NCI-H2196 (cell line): Measurements from ENCODE around the gene FAM20C.

ENCODE experiments used
- DNase-seq: peaks from one replicate; lab custom pipeline; 2025; ENCODE audit not compliant: unreplicated experiment; lab: John Stamatoyannopoulos, UW

The FAM20C gene

DNA sequence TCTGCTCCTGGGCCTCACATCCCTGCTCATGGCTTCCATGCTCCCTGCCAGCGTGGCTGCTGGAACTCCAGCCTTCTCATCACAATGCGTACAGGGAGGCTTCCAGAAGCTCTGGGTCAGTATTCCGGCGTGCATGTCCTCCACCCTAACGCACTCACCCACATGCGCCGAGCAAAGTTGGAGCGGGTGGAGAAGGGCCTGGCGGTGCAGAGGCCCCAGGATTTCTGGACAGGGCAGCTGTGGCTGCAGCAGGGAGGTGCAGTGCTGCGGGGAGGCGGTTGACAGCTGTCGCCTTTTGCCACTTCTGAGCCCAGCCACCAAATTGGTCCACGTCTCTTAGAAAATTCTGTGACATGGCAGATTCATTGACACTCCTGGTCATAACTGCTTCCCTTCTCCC is 33.6 kb upstream of the FAM20C start:
- DNase-seq: no peak

DNA sequence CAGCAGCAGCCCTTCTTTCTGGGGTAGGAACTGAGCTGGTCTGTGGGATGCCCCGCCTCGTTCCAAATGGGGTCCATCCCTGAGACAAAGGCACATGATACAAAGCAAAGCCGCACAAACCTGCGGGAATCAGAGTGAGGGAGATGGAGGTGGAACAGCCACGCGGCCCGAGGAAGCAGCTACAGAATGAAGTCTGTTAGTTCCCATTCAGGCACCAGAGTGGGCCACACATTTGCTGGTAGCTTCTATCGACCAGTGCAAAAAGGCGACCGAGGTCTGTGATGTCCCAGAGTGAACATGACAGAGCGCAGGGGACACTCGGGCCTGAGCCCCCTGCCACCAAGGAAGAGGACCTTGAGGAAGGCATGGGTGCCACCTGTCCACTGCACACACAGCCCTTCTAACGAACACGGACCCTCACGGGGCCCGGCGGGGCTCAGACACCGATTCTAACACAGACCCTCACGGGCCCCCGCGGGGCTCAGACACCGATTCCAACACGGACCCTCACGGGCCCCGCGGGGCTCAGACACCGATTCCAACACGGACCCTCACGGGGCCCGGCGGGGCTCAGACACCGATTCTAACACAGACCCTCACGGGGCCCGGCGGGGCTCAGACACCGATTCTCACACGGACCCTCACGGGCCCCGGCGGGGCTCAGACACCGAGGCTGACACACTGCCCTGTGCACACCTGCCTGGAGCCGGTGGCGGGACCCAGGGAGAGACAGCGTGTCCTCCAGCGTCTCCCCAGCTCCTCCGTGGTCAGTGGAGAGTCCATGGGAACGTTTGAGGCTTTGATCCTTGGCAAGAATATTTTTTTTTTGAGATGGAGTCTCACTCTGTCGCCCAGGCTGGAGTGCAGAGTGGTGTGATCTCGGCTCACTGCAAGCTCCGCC is 32.8 kb upstream of the FAM20C start:
- no peak for DNase-seq

DNA sequence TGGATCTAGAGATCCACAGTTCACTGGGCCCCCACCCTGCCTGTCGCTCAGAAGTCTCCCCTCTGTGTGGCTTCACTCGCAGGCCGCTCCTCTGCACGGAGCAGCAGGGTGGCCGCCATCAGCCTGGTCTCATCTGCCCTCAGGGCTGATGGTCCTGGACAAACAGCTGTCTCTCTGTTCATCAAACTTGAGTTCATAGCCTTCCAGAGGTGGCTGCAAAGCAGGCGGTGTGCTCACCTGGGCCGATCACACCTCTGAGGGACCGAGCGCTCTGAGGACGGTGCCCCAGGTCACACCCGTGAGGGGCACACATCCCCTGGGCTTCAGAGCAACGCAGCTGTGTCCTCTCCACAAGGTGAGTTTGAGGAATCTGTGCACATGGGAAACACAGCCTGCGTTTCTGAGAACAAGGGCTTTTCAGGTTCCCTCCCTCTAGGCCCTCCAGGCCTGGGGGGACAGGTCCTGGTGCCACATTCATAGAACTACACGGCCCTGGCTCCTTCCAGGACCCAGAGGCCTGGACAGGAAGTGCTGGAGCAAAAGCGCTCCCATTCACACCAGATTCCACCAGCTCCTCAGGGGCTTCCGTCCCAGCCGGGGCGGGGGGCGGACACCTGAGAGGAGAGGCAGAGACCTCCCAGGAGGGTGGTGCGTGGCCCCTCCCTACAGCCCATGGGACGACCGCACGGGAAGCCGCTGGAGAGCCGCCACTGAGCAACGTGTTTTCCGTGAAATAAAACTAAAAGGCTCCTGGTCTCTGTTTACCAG is 31.2 kb upstream of the FAM20C start:
- no peak for DNase-seq

DNA sequence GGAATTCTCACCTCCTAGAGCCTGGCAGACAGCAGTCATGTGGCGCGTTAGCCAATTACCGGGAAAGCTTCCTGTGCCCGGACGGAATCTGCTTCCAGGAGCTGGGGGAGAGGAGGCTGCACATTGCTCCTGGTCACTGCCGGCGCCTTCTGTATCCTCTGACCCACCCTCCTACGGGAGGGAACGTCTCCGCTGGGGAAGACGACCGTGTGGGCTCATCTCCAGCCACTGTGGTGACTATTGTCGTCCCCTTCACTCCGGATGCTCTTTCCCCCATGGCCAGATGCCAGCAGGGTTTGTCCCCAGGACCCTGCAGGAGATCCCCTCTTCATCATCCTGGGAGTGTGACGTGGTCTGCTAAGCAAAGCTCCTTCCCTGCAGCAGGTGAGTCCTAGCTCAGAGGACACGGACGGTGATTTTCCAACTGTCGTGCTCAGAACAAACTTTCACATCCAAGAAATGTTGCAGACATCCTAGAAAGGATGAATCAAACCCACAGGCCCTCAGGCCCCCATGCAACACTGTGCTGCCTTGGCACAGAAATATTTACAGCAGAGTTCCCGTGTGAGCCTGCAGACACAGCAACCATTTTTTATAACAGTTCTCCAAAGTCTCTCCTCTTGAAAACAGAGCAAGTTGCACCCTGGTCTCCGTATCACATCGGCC is 29.6 kb upstream of the FAM20C start:
- DNase-seq: no peak

DNA sequence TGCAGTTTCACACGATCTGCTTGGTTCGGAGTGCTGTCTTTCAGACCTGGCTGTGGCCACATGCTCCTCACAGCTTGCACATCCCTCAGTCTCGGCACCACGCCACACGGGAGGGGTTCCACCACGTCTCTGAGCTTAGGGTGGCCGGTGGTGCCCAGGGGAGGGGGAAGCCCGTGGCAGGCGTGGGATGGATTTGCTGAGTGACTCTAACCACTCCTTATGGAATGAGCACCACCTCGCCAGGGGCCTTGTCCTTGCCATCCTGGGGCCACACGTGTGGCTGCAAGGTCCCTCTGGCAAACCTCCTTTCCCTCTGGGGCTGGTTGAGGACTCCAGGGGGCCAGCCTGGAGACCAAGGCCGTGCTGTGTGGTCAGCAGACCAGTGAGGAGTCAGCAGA is 29.1 kb upstream of the FAM20C start:
- no peak for DNase-seq

DNA sequence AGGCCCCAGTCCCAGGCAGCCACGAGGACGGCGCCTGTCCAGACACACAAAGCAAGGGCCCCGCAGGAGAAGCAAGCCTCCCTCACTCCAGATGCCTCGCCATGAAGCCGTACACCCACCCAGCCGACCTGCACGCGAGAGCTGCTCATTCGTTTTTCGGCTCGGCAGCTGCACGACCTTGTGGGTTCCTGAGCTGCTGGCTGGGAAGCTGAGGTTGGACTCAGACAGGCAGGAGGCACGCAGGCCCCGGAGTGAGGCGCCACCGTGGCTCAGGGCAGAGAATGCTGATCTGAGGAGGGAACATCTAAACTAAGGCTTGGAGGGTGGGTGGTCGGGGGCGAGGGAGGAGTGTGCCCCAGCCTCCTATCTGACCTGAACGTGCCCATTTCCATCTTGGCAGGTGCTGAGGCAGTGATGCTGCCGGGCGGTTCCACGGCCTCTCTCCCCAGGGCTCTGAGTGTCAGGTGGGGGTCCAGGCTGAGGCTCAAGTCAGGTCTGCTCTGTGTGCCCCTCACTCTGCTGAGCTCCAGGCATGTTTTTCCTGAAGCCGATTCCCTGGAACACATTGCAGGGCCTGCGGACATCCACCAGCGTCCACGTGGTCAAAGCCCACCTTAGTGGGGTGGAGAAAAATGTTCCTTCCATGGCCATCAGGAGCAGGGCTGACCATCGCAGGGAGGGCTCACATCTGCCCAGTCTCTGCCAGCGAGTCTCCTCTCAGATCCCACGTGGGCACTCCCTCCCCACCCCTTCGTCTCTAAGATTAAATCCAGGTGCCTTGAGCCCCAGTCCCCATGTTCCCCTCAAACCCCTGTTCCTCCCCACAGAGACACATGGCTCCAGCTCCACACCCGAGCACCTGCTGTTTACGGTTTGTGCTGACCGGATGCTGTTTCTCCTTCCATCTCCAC is 28.1 kb upstream of the FAM20C start:
- no peak for DNase-seq

DNA sequence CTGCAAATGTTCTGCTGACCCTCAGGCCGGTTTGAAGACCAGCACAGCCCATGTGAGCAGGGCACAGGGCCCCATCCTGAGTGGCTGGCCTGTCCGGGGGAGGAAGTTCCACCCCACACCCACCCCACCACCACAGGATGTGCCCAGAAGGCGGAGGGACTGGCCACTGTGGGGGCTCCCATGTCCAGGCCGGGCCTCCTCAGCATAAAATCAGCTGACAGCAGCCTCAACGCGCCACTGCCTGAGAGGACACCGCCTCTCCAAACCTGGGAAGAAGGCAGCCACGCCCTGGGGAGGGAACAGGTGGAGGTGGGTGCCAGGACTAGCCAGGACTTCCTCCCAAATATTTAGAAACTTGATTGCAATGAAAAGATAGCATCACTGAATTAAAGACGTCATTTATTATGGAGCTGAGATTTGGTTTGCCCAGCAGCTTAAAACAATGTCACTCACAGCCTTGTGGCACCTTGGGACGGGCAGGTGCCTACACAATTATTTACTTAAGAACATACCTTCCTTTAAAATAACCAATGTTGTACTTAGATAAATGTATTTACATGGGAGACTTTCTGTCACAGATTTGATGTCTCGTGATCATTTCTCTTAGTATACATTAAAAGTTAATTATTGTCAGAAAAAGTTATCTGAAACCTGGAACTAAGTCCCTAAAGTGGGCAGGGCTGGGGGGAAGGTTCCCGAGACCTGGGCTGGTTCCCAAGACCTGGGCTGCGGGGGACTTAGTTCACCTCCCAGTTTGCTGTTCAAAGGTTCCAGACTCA is 27.3 kb upstream of the FAM20C start:
- DNase-seq: no peak

DNA sequence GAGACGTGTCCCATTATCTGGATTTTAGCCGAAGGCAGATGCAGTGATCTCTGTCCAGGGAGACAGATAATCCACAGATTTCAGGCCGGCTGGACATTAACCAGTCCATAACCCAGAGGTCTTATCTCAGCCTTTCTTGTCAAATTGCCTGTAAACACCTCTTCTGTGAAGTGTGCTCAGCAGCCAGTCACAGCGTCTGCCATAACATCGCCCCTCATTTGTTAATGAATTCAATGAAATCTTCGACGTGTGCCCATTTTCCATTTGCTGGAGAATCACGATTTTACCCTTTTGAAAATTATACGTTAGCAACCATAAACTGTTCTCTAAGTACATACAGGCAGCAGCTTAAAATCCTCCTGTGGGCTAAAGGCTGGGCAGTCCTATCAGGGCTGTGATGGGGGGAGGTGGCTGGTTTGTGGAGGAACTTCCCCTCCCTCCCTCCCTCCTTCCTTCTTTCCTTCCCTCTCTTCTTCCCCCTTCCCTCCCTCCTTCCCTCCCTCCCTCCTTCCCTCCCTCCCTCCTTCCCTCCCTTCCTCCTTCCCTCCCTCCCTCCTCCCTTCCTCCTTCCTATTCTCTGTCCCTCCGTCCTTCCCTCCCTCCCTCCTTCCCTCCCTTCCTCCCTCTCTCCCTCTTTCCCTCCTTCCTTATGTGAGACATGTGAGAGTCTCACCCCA is 26.6 kb upstream of the FAM20C start:
- DNase-seq: no peak

DNA sequence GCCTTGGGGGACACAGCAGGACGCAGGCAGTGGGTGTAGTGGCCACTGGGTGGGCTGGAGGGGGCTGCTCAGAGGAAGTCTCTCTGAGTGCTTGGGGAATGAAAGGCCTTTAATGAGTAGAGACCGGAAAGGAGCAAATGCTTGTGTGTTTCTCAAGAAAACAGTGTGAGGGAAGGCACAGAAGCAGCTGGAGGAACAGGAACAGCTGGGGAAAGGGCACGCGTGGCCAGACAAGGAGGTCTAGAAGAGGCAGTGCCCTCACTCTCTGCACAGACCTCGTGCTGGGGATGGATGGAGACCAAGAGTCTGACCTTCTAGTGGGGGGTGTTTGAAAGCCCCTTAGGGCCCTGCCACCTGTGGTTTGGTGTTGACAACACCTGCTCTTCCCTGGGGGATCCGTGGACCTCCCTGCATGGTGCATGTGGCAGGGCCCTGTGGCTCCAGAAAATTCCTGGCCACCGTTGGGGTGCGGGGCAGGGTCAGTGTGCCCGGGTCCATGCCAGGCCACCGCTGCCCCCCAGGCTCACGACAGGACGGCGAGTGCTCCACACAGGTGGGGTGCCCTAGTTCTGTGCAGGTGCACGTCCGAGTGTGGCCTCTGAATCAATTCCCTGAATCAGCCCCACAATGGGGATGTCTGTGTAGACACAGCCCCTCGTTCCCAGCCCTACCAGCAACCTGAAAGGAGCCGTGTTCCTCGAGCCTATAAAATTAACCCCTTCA is 25.9 kb upstream of the FAM20C start:
- DNase-seq: no peak

DNA sequence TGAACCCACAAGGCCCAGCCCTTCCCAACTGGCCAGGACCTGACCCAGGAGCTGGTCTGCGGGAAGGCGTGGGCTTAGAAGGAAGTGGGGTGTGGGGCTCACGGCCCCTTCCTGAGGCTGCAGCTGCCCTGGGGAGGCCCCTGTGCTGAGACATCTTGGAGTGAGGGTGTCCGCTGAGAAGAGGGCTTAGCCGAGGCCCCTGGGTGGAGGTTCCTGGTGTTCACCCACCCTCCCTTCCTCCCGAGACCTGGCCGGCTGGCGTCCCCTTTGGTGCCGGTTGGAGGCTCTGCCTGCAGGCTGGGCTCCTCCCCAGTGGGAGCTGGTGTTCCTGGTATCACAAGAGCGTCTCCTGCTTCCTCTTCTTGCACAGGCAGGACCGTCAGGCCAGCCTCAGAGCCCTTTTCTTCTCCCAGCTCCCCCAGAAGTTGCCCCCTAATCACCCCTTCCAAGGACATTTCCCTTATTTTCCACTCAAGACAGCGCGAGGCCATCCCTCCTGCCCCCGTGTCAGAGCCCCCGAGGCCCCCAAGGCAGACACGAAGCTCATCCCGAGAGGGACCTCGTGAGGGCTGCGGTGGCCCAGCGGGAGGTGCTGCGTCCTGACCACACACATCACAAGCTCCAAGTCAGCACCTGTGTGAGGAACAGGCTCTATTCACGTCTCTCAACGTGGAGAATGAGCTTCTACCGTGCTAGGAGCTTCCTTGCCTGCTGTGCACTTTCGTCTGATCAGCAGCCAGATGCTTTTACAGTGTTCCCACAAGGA is 25.1 kb upstream of the FAM20C start:
- no peak for DNase-seq

DNA sequence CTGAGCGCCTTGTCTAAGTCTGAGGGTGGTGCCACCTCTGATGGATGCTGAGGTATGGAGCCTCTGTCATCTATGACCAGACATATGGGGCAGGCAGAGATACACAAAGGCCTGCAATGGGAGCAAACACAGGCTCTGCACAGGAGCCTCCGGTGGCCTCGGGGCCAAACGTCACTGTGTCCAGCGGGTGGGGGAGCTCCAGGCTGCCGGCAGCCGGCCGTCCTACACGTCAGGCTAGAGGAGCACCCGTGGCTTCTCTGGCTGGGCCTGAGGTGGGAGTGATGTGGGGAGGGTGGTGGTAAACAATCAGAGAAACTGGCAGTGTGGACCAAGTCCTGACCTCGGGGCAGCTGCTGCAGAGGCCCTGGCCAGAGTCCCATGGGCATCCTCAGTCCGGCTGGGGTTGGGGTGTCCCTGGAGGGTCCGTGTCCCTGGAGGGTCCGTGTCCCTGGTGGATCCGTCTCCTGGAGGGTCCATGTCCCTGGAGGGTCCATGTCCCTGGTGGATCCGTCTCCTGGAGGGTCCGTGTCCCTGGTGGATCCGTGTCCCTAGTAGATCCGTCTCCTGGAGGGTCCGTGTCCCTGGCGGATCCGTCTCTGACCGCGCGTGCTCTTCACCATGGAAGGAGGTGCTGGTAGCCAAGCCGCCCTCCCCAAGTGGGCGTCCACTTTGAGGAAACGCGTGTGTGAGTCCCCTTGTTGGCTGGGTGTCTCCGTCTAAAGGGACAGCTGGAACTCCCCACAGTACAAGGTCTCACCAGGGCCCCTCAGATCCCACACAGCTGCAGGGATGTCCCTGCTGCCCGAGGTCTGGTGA is 24.2 kb upstream of the FAM20C start:
- DNase-seq: no peak

DNA sequence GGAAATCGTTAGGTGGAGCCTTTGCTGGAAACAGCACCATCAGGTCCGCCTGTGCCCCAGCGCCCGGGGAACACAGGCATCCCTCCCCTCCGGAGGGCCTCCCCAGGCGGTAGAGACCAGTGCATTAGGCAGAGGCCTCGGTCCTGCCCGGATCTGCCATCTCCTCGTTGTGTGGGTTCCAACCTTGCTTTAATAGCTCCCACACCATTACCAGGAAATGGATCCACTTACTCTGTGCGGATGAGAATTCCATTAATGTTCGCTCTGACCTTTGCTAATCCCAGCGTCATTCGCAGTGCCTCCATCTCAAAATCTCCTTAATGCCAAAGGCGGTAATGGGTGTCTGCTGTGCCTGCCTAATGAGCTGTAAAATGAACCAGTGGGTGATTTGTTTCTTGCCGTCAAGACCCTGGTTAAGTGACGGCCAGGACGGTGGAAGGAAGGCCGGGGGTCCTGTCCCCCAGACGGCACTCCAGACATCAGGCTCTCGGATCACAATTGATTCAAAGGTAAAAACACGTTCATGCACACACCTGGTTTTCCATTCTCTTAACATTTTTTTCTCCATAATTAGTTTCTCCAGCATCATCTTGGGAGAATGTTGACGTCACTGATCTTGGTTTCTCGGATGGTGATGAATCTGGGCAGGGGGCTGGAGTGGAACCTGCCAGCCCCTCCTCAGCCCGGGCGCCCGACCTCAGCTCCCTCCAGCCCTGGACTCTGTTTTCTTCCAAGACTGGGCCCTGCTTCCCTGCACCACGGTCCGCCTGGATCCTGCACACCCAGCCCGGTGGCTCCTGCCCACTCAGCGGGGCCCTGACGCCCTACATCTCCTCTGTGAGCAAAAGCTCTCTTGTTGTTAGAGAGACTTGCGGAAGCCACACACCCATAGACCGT is 22.8 kb upstream of the FAM20C start:
- no peak for DNase-seq

DNA sequence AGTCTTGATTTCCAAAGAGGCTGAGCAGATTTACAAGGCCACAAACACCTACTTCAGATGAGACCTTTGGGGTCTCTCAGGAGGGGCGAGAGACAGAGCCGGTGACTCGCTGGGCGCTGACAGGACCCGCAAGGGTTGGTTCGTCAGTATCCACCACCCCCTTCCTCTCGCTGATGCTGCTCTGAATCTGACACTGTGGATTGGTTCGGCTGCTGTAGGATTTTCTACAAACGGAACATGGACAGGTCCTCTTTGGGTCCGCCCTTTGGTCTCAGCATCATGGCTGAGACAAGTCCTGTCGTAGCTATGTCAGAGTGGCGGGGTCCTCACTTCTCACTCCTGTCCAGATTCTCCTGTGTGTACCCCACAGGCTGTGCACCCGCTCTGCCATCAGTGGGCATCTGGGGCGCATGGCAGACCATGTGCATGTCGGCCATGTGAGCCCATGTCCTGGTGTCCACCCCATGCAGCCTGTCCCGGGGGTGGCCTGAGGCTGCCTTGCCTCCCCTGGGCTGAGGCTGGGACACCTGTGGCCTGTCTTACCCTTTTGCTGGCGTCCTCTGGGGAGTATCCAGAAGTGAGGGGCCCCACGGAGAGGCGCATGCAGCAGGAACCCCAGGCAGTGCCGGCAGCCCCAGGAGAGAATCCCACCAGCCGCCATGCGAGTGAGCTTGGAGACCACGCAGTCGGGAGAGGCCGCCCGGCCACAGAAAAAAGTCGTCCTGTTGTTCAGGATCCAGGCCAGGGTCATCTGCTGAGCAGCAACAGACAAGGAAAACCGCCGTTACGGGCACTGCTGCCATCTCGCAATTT is 21.6 kb upstream of the FAM20C start:
- no peak for DNase-seq

DNA sequence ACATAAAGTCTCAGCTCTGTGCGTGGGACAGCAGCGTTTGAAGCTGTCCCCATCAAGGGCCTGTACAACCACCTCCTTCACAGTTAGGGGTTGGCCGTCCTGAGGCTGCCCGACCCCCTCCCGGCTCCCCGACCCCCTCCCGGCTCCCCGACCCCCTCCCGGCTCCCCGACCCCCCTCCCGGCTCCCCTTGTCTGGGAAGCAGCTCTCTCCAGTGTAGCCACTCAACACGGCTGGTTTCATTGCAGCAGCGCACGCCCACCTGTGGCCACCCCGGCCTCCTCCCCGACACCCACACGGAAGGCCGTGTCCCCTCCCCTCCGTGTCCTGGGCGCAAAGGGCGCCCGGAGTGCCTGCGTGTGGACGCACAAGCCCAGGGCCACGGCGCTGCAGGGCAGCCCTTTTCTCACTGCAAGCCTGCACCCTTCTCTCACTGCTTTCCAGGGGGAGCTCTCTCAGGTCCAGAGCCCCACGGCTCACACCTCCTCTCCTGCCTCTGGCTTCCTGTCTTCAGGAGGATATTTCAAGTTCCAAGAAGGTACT is 20.9 kb upstream of the FAM20C start:
- no peak for DNase-seq

DNA sequence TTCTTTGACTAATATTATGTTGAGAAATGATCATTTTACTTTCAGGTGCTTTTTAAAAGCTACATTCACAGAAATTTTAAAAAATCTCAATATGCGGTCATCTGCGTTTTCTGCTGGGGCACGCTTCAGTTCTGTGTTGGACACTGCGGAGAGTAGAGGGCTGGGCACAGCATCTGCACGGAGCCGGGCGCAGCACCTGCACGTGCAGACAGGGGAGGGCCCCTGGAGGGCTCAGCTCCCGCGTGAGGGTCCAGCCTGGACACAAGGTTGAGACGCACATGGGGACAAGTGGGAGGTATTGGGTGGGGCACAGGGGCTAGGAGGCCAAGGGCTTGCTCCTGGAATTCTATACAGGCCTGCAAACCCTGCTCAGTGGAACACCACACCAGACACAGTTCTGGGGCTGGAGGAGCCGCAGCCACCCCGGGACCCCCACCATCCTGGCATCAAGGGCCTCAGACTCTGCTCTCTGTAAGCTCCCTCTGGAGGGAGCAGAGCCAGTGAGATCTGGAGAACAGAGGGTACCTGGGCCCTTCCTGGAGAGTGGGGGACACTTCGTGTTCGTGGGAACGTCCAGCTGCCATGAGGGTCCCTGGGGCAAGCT is 20.4 kb upstream of the FAM20C start:
- DNase-seq: no peak
